HG03378 (cell line): ENCODE data around the gene TRIO.

Source experiments
- ATAC-seq: cut with Tn5 transposase; IDR thresholded peaks from one replicate; pipeline ENCODE4 v1.9.1; 2021; ENCODE audit warnings: mild to moderate bottlenecking, moderate library complexity; ENCODE audit not compliant: unreplicated experiment

Gene TRIO

DNA sequence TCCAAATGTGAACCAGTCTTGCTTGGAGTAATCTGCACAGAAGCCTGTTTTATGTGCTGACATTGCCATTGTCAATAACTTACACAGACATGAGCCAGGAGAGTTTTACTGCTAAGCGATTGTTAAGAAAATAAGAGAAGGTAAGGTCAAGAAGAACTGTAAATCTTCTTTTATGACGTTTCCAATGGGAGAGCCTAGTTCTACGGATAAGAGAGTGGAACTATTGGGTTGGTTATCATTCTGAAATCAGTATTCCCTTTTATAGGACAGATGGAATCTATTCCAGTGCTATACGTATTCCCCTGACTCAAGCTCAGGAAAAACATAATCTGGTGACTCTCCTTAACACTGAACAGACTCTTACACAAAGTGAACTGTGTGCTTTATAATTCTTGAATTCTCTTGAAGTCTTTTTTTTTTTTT, 300.5 kb downstream of the TRIO start:
- ATAC-seq = no peak

DNA sequence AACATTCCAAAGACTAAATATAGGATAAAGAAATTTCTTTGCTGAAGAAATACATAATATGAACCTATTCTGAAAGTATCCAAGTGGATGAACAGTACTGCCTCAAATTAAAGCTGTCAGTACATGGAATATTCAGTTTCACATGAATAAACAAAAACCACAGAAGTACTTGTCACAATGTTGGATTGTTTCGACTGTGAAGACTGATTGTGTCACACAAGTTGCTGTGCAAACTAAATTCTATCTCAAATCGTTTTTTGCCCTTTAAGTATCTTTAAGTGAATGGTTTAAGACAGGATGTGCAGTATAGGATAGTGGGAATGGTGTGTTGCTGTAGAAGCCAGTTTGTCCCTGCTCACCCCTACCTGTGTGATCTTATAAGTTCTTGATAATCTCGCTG, 301.0 kb downstream of the TRIO start:
- no peak for ATAC-seq

DNA sequence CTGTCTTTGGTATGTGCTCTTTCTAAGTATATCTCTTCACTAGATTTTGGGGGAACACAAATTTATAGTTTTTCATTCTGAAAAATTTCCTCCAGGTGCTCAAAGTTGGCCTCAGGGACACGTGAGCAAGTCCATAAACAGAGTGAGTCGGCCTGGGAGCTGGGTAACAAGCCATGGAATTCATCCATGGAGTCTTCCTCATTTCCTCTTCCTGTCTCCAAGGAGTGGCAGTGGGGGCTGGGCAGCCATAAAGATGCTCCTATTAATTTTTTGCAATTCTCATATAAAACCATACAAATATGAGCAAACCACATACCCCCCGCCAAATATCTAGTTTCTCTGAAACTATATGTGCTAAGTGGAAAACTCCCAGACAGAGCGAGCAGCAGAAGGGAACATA, 301.9 kb downstream of the TRIO start:
- ATAC-seq = no peak

DNA sequence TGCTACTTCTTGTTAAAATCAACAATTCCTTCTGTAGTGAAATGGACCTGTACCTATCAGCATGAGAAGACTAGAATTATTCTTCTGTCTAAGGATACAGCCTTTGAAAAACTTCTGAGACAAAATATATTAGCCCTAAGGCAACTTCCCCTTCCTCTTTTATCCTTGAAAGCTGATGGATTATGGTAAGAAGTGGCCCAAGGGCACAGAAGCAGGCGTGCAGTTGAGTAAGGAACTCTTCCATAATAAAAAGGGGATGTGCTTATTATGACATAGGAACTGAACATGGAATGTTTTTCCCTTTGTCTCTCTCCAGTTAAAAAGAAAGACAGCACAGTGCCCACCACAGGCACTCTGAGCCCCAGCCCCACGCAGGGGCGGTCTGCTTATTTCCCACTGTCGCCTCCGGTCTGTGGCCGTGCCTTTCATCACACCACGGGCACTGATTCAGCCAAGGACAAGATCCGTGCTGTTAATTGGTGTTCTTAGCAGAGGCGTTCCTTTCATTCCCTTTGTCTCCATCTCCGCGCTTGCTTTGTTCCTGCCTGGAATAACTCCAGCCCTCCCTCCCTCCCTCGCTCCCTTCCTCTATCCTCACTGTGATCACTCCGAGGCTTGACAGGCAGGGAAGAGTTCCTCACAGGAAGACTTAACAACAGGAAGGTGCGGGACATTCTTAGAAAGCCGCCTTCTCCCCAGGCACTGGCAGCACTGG, 302.6 kb downstream of the TRIO start:
- no peak for ATAC-seq

DNA sequence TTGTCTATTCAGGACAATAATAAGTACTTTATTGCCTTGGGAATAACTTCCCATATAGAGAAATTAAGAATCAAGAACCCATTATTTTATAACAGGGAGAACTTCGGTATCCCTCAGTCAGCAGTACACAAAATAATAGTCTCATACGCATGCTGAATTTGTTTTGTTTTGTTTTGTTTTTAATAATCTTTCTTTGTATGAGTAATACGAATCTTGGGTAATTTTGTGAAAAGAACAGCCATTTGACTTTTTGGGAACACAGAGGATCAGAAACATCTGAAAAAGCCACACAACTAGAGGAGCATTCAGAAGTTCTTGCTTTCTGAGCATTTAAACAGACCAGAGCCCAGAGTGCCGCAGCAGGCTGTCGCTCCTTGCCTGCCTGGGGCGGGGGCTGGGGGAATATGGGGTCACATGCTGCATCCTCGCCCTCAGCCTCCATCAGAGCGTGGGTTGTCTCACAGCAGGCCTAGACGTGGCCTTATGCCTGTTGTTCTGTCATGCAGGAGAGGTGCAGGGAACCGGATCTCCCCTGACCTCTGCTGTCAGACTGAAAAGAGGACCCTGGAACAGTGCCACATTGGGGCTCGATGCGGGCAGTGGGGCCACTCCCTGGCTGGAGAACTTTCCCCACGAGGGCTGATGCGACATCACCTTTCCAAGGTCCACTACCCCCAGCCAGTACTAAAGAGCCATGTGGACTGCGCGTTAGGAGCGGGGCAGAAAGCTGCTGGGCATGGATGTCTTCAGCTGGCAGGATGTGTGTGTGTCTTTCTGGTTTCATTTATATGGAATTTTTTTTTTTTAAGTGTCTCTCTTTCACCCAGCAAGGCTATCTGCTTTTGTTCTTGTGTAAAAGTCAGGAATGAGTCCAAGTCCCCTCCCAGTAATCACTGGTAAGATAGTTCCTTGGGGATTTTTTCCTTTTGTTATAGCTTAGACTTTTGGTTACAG, 305.1 kb downstream of the TRIO start:
- ATAC-seq = peak; percentile 63

DNA sequence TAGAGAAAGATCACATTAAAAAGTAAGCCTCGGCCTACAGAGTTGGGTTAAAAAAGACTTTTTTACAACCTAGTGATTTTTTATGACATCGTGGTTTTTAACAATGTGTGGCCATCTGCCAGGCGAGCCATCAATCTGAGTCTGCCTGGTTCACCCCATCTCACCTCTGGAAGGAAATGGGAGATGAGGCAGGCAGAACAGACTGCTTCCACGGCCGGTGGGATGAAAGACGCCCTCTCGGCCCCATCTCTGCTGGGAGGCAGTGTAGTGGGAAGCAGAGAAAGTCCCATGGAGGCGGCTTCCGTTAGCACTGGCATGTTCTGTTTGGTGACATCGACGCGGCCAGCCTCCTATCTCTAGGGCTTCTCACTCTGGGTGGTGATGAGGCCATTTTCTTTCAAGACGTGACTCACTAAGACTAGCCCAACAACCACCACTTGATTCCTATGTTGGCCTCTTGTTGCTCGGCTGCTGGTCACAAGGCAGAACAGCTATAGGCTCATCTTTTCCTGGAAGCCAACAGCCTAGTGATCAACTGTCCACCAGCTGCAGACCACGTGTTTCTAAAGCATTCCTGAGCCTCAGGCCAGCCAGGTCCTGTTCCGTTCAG, 306.0 kb downstream of the TRIO start:
- ATAC-seq = no peak

DNA sequence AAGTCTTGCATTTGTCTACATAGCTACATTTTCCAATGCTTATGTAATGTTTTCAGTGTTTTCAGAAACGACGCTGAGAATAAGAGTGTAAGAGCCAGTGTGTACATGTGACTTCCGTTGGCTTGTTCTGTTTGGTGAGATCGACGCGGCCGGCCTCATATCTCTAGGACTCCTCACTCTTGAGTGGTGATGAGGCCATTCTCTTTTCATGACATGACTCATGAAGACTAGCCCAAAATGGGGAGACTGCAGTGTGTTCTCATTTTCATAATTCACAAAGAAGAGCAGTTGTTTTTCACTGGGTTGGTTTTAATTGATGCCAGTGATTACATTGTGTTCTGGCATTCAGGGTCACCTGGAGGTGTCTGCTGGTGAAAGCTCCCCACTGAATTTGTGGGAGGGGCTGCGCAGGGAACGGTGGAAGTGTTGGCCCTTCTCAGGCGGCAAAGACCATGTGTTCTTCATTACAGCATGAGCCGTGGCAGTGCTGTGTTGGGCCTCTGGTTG, 306.9 kb downstream of the TRIO start:
- no peak for ATAC-seq

DNA sequence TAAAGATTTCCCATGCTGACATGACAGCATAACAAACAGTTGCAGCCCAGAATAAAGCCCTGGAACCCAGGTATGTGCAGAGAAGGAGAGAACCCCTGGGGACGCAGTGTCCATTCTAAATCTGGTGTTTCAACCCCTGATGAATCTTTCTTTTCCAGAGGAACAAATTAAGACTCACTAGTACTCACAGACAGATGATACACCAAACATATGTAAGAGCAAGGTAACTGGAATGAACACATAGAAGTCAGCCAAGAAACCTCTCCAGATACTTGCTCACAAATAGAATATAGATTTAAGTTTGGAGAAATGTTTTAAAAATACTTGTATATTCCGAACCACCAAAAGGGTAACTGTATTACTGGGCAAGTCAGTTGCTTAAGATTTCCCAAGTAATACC, 307.6 kb downstream of the TRIO start:
- no peak for ATAC-seq

DNA sequence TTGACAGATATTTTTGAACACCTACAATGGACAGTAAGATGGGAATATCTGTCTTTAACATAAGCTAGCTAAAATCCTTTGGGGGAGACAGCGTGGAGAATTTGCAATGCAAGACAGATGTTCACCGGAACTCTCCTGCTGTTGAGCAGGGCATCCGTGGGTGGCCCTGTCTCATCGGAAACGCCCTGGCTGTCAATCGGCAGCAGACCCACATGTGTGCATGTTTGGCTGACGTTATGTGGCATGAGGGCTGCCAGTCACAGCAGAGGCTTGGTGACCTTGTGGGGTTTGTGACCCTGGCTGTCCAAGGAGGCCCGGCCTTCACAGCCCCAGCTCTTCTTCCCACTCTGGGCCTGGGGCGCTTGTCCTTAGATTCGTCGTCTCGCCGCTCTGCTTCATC, 308.7 kb downstream of the TRIO start:
- no peak for ATAC-seq

DNA sequence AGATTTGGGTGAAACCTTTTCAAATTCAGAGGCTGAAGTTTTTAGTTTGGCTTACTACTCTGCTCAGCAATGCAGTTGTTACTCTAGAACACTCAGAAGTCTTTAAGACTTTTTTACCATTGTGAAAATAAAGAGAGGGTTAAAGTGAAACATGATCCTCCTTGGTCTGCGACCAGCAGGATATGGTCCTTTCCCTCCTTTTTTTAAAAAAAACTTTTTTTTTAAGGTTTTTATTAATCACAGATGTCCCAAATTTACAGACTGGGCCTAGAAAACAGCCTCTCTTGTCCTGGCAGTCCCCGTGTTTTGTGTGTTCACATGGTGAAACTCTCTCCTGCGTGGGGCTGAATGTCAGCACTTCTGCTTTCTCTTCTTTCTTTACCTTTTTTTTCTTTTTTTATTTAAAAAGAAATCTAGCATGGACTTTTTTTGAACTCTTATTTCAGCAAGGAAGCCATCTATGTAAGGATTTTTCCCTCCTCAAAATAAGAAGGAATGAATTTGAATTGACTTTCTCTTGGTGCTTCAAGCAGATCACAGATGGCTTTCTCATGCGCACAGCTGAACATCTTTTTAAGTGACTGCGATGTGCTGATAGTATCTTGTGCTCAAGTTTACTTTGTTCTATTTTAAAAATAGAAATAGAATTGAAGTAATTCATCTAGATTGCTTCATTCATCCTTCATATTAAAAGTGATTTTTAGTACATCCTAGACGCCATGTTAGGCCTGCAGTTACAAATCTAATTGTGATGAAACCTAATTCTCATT, 309.7 kb downstream of the TRIO start:
- ATAC-seq = no peak

DNA sequence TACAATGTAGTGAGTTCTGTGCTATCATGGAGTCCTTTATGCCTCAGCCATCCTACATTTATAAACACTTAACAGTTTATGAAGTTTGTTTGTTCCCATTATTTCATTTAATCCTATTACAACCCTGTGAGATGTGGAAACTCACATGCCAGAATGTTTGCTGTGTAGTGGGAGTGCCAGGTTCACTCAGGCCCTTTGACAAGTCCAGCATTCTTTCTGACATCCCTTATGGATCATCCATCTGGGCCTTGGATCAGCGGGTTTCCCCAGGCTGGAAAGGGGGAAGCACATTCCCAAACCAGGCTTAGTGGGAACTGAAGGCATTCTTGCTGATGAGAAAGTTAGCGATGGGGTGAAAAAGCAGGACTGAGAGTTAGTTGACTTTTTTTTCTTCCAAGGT, 310.3 kb downstream of the TRIO start:
- ATAC-seq = no peak

DNA sequence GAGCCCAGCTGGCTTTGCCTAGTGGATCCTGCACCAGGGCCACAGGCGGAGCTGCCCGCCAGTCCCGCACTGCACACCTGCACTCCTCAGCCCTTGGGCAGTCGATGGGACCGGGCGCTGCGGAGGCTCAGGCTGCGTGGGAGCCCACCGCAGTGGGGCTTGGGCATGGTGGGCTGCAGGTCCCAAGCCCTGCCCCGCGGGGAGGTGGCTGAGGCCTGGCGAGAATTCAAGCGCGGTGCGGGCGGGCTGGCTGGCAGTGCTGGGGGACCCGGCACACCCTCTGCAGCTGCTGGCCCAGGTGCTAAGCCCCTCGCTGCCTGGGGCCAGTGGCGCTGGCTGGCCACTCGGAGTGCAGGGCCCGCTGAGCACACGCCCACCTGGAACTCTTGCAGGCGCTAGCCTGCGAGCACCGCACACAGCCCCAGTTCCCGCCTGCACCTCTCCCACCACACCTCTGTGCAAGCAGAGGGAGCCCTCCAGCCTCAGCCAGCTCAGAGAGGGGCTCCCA, 312.7 kb downstream of the TRIO start:
- no peak for ATAC-seq

DNA sequence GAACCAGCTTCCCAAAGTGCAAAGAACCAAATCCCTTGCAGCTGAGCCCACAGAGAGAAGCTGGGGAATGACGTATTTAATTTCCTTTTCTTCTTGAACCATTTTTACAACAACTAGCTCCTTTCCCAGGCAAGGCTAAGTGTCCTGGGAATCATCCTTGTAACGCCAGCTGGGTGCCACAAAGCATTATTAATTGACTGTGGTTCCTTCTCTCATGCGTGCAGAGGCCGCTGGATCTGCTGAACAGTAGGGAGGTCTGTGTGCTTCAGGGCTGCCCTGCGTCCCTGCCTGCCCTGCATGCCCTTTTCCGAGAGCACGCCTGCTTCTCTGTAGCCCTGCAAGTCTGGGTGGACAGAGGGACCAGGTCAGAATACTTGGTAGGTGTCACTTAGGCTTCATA, 314.3 kb downstream of the TRIO start:
- ATAC-seq = no peak

DNA sequence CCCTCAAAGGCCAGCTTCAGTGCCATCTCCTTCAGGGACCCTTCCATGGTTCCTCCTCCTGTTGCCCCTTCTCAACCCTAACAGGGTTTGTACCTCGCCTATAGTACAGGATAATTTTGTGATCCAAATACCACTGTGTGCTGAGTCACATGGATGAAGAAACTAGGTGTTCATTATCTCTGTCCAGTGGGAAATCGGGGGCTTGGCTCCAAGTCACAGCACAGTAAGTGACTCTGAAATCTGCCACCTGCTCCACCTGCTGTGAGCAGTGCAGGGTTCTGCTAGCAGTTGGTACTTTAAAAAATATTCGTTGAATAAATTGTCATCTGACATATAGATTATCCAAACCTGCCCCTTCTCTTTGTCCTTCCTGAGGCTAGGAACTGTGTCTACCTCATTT, 315.3 kb downstream of the TRIO start:
- ATAC-seq = no peak

DNA sequence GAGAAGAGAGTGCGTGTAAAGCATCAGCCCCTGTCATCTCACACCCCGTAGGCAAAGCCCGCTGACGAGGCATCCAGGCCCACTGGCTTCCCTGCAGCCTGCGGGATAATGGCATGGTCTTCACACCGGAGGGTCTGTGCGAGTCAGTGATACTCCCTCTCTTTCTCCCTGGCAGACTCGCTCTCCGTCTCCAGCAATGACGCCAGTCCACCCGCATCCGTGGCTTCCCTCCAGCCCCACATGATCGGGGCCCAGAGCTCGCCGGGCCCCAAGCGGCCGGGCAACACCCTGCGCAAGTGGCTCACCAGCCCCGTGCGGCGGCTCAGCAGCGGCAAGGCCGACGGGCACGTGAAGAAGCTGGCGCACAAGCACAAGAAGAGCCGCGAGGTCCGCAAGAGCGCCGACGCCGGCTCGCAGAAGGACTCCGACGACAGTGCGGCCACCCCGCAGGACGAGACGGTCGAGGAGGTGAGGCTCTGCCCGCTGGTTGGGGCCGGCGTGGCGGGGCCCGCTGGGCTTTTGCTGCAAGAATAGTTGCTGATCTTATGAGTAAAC, 317.8 kb downstream of the TRIO start:
- no peak for ATAC-seq

DNA sequence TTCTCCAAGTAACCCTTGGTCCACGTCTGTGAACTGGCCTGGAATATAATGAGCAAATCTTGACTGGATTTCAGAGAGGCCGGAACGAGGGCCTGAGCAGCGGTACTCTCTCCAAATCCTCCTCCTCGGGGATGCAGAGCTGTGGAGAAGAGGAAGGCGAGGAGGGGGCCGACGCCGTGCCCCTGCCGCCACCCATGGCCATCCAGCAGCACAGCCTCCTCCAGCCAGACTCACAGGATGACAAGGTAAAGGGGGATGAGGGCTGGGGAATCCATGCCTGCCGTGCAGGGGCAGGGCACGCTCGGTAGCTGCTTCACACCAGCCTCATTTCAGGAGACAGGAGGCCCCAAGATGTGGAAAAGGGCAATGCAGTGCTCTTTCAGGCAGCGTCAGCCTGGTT, 319.5 kb downstream of the TRIO start:
- no peak for ATAC-seq

DNA sequence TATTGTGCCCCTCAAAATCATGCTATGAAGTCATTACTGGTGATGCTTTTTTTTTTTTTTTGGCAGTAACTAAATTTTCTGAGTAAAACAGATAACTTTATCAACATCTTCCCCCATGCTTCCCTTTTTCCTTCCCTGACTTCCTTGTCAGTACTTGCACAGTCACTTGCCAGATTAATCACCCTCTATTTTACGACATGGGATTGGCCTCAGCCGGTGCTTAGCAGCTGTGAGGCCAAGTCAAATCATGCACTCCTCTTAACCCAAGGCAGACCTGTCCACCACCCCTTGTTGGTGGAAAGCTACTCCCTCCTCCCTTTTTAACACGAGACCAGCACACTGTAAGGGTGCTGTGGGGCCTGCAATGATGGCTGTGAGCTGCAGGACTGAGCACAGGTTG, 320.5 kb downstream of the TRIO start:
- ATAC-seq = no peak

DNA sequence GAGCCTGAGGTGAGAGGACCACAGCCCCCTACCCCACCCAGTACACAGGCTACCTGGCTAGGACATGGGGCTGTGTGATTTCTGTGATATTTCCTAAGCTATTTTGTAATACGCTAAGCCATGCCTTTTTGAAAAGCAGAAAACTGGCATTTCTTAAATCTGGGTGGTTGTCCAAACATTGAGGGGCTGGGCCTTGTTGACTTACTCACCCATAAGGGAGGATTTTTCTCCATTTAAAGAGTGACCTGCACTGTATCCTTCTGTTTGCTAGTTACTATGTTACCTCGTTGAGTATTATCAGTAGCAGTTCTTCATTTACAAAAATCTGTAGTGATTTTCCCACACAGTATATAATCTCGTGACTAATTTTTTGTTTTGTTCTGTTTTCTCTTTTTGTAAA, 321.0 kb downstream of the TRIO start:
- ATAC-seq = no peak

DNA sequence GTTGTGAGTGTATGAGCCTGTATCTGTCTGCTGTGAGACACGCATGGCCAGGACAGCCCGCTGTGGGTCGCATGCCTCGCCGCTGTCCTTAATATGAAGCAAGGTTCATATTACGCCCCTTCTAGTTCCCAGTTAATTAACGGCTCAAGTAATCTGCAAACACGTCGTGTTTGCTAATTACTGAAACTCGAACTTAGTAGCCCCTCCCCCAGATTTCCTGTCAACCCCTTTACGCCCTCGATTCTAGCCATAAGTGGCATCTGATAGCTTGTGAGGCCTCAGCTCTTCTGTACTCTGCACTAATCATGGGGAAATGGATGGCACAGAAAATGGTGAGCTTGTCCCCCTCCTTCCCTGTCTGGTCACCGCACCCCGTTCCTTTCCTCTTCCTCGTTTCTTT, 321.5 kb downstream of the TRIO start:
- ATAC-seq = no peak

DNA sequence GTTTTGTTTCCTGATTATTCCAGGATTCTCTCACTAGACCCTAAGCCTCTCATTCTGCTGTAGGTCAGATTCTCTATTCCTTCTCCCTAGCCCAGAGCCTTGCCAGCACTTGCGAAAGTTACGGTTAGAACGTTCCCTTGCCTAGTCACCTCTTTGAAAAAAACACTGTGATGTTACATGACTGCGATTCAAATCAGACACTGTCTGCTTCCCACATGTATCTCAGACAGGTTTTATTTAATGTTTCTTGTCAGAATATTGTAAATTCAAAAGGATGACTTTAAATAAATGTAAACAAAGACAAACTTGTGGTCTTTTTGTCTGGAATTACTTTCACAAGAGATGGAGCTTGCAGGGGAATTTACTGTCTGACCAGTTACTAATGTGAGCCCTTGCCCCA, 322.0 kb downstream of the TRIO start:
- ATAC-seq = no peak
